Thymus (tissue), 11 donors: ENCODE measurements around the gene RSBN1L. TPM values are rescaled to one million over a fixed set of nuclear protein-coding genes. Genes with fewer than 3 reads are reported as not detected.

Source experiments
- DNase-seq, 9 donors: peaks; one replicate each; pipeline ENCODE4 v3.0.0-alpha.2; 2013; ENCODE audit warnings: low spot score in 9 of 9, low read depth in 6 of 9, missing footprints in 1 of 9
- H3K27ac ChIP-seq, 2 donors: one replicate each; pipeline ENCODE4 v1.5.1; 2013; ENCODE audit warnings: control low read depth in 1 of 2, low read depth in 1 of 2, low read length in 1 of 2, mild to moderate bottlenecking in 1 of 2, moderate library complexity in 1 of 2
- H3K27me3 ChIP-seq, 2 donors: one replicate each; pipeline ENCODE4 v1.5.1; 2013; ENCODE audit warnings: low read length in 1 of 2; ENCODE audit not compliant: control insufficient read depth in 2 of 2, insufficient read depth in 1 of 2
- H3K36me3 ChIP-seq, 2 donors: one replicate each; pipeline ENCODE4 v1.5.1; 2013; ENCODE audit warnings: low read length in 1 of 2, mild to moderate bottlenecking in 1 of 2, moderate library complexity in 1 of 2; ENCODE audit not compliant: control insufficient read depth in 2 of 2, insufficient read depth in 2 of 2
- H3K4me1 ChIP-seq, 2 donors: one replicate each; pipeline ENCODE4 v1.5.1; 2013; ENCODE audit warnings: low read length in 2 of 2; ENCODE audit not compliant: control insufficient read depth in 2 of 2, insufficient read depth in 2 of 2
- H3K4me3 ChIP-seq, 2 donors: one replicate each; pipeline ENCODE4 v1.5.1; 2013; ENCODE audit warnings: low read length in 2 of 2, control low read depth in 1 of 2, mild to moderate bottlenecking in 1 of 2
- H3K9me3 ChIP-seq, 2 donors: one replicate each; pipeline ENCODE4 v1.5.1; 2013; ENCODE audit warnings: low read length in 1 of 2, mild to moderate bottlenecking in 1 of 2; ENCODE audit not compliant: control insufficient read depth in 2 of 2, insufficient read depth in 1 of 2
- WGBS: extraction: QIAGEN DNeasy Blood & Tissue Kit; methylation state at CpG from one replicate; pipeline ENCODE4 v1.1.7; 2013; 5-methylcytosine and 5-hydroxymethylcytosine counted together
- polyA plus RNA-seq: library from polyadenylated mRNA; stranded (reverse); fragments of 200-250 nt; gene quantifications from one replicate; pipeline ENCODE4 v1.2.3, GENCODE V29; 2013
- total RNA-seq: library from RNA; stranded (reverse); fragments of 120-200 nt; gene quantifications from one replicate; pipeline ENCODE4 v1.2.4, GENCODE V29; 2013
- donor health status: healthy.

Gene RSBN1L
- total and polyA plus RNA-seq, 2 donors, result 18.7 to 28.9 TPM

DNA sequence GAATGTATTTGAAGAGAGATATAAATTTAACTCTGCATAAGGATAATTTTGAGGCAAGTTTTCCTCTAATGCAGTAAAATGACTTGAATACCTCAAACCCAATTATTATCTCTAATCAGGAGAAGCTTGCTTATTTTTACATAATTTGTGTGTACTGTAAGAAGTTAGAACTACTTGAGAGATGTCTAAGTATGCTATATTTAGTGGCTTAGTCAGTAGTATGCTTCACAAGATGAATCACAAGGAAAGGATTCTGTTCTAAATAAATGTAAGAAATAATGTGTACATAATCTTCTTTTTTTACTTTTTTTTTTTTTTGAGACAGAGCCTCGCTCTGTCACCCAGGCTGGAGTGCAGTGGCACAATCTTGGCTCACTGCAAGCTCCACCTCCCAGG lies 116.0 kb downstream of the RSBN1L start:
- 100% methylated on average over 1 of the region's 1 CpG for WGBS
- no peak for DNase-seq
- no peak overlapping the region for H3K27ac ChIP-seq

DNA sequence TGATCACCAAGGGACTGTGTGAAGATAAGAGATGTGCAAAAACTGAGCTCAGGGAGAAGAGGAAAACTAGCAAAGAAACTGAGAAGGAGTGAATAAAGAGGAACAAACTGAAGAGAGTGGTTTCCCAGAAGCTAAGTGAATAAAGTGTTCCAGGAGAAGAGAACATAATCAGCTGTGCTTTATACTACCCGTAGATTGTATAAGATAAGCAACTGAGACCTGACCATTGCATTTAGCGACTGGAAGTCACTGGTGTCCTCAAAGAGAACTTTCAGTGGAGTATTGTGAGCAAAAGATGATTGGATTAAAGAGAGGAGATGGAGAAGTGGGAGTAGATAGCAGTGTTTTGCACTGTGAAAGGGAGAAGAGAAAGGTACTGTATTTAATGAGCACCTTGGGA lies 116.9 kb downstream of the RSBN1L start:
- Histone ChIP-seq H3K27ac (no peak overlapping the region), H3K36me3 (no peaks in the 10 kb centered on the region), H3K27me3 (no peaks in the 10 kb centered on the region), H3K4me3 (no peak overlapping the region), H3K9me3 (peaks cover 0 to 4% of the 10 kb centered on the region in 2 donors), H3K4me1 (no peaks in the 10 kb centered on the region)
- 70% methylated on average over 2 of the region's 2 CpGs for WGBS
- DNase-seq, result no peak

More for the DNA sequence above, 116.0 kb downstream of the RSBN1L start:
- no peak overlapping the region for H3K4me3 ChIP-seq
- H3K9me3 ChIP-seq, result no peaks in the 10 kb centered on the region
- H3K27me3 ChIP-seq, result no peaks in the 10 kb centered on the region
- H3K36me3 ChIP-seq, result no peaks in the 10 kb centered on the region
- no peaks in the 10 kb centered on the region for H3K4me1 ChIP-seq

DNA sequence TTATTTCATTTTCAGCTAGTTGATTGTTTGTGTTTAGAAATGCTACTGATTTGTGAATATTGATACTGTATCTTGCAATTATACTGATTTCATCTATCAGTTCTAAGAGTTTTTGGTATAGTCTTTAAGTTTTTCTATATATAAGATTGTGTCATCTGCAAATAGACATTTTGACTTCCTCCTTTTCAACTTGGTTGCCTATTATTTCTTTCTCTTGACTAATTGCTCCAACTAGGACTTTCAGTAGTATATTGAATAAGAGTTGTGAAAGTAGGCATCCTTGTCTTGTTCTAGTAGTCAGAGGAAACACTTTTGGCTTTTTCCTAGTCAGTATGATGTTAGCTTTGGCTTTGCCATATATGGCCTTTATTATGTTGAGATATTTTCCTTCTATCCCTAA lies 122.8 kb downstream of the RSBN1L start:
- no peak for DNase-seq
- no peaks in the 10 kb centered on the region for H3K4me1 ChIP-seq
- H3K27me3 ChIP-seq, result no peaks in the 10 kb centered on the region
- no peaks in the 10 kb centered on the region for H3K36me3 ChIP-seq
- no peak overlapping the region for H3K27ac ChIP-seq
- no peak overlapping the region for H3K4me3 ChIP-seq
- peaks cover 8 to 26% of the 10 kb centered on the region in 2 donors for H3K9me3 ChIP-seq

DNA sequence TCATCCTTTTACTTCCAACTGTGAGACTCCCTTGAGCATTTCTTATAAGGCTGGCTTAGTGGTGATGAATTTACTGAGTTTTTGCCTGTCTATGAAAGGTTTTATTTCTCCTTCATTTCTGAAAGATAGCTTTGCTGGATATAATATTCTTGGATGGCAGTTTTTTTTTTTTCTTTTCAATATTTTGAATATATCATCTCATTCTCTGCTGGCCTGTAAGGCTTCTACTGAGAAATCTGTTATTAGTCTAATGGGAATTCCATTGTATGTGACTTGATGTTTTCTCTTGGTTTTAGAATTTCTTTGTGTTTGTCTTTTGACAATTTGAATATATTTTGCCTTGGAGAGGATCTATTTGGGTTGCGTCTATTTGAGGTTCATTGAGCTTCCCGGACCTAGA lies 124.7 kb downstream of the RSBN1L start:
- no peak overlapping the region for H3K27ac ChIP-seq
- 97% methylated on average over 2 of the region's 2 CpGs for WGBS
- no peaks in the 10 kb centered on the region for H3K27me3 ChIP-seq
- H3K4me3 ChIP-seq, result no peak overlapping the region
- DNase-seq, result no peak
- H3K36me3 ChIP-seq, result no peaks in the 10 kb centered on the region
- peaks cover 8 to 26% of the 10 kb centered on the region in 2 donors for H3K9me3 ChIP-seq
- H3K4me1 ChIP-seq, result no peaks in the 10 kb centered on the region

DNA sequence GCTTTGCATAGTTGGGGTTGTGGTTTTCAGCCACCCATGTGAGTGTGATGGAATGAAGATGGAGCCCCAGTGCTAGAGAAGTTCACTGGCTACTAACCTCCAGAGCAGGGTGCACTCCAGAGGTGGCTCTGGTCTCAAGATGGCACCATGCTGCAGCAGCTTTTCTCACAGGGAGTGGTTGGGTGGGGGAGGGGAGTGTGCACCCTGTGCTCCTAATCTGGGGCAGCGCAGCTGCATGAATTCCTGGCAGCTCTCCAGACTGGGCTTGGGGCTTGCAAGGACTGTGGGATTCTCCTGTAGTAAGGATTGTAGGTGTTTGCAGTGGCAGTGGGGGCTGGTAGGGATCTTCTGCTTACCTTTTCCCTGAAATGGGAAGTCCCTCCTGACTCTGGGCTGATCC lies 126.0 kb downstream of the RSBN1L start:
- H3K27me3 ChIP-seq, result no peaks in the 10 kb centered on the region
- WGBS, result 0% methylated on average over 1 of the region's 1 CpG
- no peak overlapping the region for H3K27ac ChIP-seq
- H3K9me3 ChIP-seq, result peaks cover 8 to 26% of the 10 kb centered on the region in 2 donors
- no peaks in the 10 kb centered on the region for H3K4me1 ChIP-seq
- H3K36me3 ChIP-seq, result no peaks in the 10 kb centered on the region
- no peak for DNase-seq
- H3K4me3 ChIP-seq, result no peak overlapping the region

DNA sequence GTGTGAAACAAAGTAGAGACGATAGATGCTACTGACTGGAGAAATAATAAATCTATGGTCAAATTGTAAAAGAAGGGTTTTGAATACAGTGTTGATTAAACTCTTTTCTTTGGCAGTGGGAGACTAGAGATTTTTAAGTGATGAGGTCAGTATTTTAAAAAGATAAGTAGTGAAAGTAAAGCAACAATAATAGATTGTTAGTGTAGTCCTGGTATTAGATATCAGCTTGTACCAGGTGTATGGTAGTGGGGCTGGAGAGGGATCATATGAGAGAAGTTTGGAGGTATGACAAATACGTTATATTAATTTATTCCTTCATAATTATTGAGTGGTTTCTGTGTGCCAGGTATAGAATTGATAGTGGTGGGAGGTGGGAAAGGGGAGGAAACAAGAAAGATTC lies 127.5 kb downstream of the RSBN1L start:
- Histone ChIP-seq H3K27me3 (no peaks in the 10 kb centered on the region), H3K27ac (no peak overlapping the region), H3K9me3 (peaks cover 8 to 22% of the 10 kb centered on the region in 2 donors), H3K4me3 (no peak overlapping the region), H3K4me1 (no peaks in the 10 kb centered on the region), H3K36me3 (no peaks in the 10 kb centered on the region)
- no peak for DNase-seq
- 98% methylated on average over 2 of the region's 2 CpGs for WGBS

DNA sequence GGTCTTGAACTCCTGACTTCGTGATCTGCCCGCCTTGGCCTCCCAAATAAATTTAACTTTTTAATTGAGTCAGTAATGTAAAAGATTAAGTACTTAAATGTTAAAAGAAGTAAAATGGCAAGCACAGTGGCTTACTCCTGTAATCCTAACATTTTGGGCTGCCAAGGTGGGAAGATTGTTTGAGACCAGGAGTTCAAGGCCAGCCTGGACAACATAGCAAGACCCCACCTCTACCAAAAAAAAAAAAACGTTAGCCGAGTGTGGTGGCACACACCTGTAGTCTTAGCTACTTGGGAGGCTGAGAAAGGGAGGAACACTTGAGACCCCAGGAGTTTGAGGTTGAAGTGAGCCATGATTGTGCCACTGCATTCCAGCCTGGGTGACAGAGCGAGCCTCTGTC lies 128.4 kb downstream of the RSBN1L start:
- H3K4me1 ChIP-seq, result no peaks in the 10 kb centered on the region
- peaks cover 8 to 22% of the 10 kb centered on the region in 2 donors for H3K9me3 ChIP-seq

DNA sequence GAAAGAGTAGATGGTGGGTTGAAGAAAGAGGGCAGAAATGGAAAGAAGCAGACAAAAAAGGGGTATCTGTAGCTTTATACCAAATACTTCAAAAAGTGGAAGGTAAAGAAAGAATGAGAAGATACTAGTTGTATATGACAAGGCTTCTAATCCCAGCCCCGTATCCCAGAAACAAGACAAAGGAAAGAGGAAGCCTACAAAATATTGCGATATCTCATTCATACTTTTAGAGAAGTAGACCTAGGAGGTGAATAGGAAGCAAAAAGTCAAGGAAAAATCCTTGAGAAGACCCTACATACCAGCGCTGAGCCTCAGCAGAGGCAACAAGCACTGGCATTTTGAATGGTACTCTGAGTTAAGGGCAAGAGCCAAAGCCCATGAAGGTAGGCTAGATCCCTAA lies 128.9 kb downstream of the RSBN1L start:
- 98% methylated on average over 3 of the region's 3 CpGs for WGBS
- DNase-seq, result no peak
- Histone ChIP-seq H3K9me3 (peaks cover 8 to 17% of the 10 kb centered on the region in 2 donors), H3K27me3 (no peaks in the 10 kb centered on the region), H3K36me3 (no peaks in the 10 kb centered on the region), H3K4me3 (no peak overlapping the region), H3K27ac (no peak overlapping the region), H3K4me1 (no peaks in the 10 kb centered on the region)

More for the DNA sequence above, 128.4 kb downstream of the RSBN1L start:
- no peaks in the 10 kb centered on the region for H3K27me3 ChIP-seq
- no peak overlapping the region for H3K4me3 ChIP-seq
- H3K36me3 ChIP-seq, result no peaks in the 10 kb centered on the region
- no peak for DNase-seq
- no peak overlapping the region for H3K27ac ChIP-seq
- WGBS, result 99% methylated on average over 5 of the region's 5 CpGs

DNA sequence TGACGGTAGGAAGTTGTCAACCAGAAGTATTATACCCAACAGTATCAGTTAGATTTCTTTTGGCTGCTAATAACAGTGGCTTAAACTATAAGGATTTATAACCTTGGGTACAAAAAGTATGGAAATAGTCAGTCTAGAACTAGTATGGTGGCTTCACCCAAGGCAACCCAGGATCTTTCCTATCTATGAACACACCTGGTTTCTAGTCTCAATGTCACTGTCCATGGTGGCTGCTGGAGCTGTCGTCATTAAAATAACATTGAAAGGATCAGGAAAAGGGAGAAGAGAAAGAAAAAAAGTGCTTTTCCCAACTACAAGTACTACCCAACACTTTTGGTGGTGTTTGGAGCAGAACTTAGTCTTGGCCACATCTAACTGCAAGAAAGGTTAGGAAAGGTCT lies 130.0 kb downstream of the RSBN1L start:
- no peaks in the 10 kb centered on the region for H3K4me1 ChIP-seq
- H3K9me3 ChIP-seq, result peaks cover 8 to 13% of the 10 kb centered on the region in 2 donors
- WGBS, result 96% methylated on average over 2 of the region's 2 CpGs
- no peaks in the 10 kb centered on the region for H3K27me3 ChIP-seq
- no peaks in the 10 kb centered on the region for H3K36me3 ChIP-seq
- H3K27ac ChIP-seq, result no peak overlapping the region
- no peak overlapping the region for H3K4me3 ChIP-seq
- no peak for DNase-seq

DNA sequence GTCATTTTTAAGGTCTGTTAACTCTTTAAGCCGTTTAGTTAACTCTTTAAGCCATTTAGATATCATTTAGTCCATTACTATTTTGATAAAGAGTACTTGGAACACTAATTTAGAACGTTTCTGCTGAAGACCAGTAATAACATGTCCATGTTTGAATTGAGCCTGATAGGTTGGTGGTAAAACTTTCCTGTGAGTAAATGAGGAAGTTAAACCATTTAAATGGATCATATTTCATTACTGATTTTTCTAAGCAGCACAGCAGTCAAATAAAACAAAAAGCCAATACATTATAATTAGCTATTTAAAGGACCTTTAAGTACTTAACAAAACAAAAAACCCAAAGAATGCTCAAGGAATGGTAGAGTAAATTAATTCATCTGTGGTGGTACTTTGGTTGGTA lies 131.7 kb downstream of the RSBN1L start:
- WGBS, result 35% methylated on average over 2 of the region's 2 CpGs
- Histone ChIP-seq H3K4me1 (no peaks in the 10 kb centered on the region), H3K27me3 (no peaks in the 10 kb centered on the region), H3K4me3 (no peak overlapping the region), H3K27ac (no peak overlapping the region), H3K9me3 (no peaks in the 10 kb centered on the region), H3K36me3 (no peaks in the 10 kb centered on the region)
- DNase-seq, result no peak
